Stimulated activated CD4-positive, alpha-beta T cell treated with anti-CD3 and anti-CD28 coated beads, TNF-alpha, amount 100 ng/mL, for 4 hours (primary cell): ENCODE results near the gene DYRK1B.

ENCODE experiments used
- DNase-seq, 3 experiments: peaks; one replicate each; pipeline ENCODE4 v3.0.0-alpha.2; 2020; ENCODE audit warnings: low read depth in 3 of 3

Gene DYRK1B

DNA sequence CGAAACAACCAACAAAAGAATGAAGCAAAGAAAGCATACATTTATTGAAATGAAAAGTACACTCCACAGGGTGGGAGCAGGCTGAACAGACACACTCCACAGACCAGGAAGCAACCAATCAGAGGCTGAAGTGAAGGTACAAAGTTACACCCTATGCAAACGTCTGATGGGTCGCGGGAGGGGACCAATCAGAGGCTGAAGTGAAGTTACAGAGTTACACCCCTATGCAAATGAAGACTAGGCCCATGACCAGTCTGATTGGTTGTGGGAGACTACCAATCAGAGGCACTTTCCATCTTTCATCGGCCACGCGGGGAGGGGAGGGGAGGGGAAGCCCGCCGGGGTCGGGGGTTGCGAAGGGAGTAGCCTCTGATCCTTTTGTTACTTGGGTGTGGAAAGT is 24.6 kb upstream of the DYRK1B start:
- no peak for DNase-seq

DNA sequence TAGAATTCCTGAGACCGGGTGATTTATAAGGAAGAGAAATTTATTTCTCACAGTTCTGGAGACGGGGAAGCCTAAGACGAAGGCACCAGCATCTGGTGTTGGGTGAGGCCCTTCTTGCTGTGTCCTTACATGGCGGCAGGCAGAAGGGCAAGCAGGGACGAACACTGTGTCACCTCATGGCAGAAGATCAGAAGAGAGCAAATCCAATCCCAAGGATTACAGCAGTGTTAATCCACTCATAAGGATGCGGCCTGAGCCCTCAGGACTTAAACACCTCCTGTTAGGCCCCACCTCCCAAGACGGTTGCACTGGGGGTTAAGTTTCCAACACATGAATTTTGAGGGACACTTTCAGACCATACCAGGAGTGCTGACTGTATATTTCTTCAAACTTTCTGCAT is 18.9 kb upstream of the DYRK1B start:
- DNase-seq: no peak

DNA sequence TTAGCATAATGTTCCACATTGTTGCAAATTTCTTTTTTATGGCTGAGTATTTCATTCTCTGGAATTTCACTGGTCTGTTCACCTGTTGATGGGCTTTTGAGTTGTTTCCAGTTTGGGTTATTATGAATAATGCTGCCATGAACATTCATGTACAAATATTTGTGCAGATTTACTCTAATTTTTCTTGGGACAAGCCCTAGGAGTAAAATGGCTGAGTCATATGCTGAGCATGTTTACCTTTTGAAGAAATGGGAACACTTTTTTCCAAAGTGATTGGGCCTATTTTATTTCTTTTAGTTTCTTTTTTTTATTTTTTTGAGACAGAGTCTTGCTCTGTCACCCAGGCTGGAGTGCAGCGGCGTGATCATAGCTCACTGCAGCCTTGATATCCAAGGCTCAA is 16.9 kb upstream of the DYRK1B start:
- no peak for DNase-seq

GRCh38 chr19:39848392-39848791 is 14.4 kb upstream of the DYRK1B start:
- DNase-seq: no peak

DNA sequence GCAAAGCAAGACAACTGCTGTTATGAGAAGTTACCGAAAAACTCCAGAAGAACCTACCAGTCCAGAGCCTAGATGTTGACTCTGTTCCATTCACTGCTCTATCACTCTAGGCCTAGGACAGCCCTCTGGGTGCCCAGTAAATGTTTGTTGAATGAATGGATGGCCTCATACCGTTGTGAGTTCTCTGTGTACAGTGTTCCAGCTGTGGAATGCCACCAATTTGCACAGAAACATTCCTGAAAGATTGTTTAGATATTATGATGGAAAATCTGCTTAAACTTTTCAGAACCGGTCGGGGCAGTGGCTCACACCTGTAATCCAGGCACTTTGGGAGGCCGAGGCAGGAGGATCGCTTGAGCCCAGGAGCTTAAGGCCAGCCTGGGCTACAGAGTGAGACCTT is 13.6 kb upstream of the DYRK1B start:
- no peak for DNase-seq

- no peak for DNase-seq
These were observed 12.9 kb upstream of the DYRK1B start for GRCh38 chr19:39846678-39847486.

GRCh38 chr19:39845933-39846677 is 12.1 kb upstream of the DYRK1B start, which contains the start of gene FBL:
Gene FBL (minus strand): TSS chr19:39846379. CDS start chr19:39846300, 79 bp downstream.
- DNase-seq: peak; percentile 97 to 98 (median 98)

DNA sequence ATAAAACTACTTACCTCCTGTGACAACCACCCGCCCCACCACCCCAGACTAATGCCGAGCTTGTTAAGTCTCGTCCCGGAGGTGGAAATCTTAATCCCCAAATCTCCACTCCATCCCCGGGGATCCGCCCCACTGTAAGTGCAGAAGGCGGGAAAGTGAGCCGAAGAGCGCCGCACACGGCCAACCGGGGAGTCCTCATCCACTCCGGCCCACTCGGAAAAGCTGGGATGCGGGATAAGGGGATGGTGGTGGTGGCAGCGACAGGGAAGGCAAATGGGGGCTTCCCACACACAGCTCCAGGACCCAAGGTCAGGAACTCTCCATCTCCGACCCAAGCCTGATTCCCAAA is 11.6 kb upstream of the DYRK1B start:
- no peak for DNase-seq

DNA sequence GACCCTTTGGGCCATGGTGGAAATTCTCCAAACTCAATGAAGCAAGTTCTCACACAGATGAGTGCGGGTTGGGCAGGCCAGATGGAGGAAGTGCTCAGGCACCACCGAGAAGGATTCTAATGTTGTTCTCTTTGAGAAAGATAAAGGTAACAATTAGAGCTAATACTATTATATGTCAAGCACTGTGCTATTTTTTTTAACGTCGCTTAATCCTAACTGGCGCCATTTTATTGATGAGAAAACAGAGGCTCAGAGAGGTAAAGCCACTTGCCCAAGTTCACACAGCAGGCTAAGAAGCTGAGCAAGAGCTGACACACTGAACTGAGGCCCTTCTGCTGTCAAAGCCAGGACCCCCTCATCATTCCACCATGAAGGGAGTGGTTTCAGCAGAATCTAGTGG is 11.2 kb upstream of the DYRK1B start:
- no peak for DNase-seq

DNA sequence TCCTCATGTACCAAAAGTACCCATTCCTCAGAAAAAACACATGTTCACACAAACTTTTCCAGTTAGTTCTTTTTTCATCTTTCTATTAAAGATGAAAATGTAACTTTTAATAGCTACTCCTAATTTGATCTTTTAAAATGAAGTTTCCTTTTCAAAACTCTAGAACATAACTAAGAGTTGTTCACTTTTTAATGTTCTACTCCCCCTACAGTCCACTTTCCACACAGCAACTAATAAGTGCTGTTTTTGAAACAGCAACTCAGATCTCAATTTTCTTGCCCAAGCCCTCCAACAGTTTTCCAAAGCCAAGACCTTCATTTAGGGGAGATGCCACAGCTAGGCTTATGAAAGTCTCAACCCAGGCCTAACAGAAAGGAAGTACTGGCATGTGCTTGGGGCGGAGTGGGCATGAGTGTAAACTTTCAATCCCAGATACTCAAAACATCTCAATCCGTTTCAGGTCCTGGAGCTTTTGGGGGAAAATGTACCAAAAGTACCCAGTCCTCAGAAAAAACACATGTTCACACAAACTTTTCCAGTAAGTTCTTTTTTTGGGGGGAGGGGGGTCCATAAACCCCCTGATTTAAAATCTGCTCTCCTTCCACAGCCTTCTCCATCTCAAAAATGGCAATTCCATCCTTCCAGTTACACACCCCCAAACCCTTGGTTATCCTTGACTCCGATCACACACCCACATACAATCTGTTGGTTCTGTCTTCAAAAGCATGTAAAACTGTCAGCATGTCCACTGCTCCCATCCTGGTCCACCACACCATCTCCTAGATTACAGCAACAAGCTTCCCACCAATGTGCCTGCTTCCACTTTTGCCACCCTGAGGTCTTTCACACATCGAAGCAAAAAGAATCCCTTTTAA is 10.2 kb upstream of the DYRK1B start:
- no peak for DNase-seq

GRCh38 chr19:39842693-39843435 is 8.9 kb upstream of the DYRK1B start:
- no peak for DNase-seq

- no peak for DNase-seq
These were observed 7.1 kb upstream of the DYRK1B start for GRCh38 chr19:39841041-39841440.

DNA sequence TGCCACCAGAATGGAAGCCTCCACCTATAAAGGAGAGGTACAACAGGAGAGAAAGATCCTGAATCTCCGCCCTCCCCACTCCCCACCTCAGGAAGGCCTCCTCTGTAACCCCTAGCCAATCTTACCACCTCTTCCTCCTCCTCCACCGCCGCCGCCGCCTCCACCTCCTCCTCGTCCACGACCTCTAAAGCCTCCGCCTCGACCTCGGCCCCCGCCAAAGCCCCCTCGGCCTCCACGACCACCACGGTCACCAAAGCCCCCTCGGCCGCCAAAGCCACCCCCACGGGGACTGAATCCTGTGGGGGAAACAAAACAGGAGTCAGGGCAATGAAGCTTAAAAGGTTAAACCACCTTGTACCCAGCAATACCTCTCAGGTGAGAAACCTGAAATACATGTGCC is 6.5 kb upstream of the DYRK1B start:
- no peak for DNase-seq

DNA sequence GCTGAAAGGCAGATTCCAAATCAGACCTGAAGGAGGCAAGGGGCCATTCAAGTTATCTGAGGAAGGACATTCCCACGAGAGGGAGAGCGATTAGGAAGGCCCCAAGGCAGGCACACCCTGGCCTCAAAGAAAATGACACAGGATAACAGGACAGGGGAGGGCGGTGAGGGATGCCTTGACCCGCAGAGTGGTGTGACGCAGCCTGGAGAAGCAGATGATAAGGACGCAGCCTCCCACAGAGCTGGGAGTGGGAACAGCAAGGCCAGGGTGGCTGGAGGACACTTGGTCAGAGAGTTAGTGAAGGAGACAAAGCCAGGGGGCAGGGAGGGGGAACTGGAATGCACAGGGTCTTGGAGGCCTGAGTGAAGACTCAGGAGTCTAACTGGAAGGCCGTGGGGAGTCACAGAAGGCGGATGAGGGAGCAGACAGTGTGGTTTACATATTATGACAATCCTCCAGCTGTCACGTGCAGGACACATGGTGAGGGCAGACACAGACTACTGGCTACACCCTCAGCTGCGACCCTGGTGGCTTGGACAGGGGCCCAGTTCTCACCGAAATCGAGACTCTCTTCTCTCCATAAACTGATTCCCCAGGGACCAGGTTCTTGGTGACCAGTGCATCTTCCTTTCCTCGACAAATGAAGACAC is 5.8 kb upstream of the DYRK1B start:
- DNase-seq: no peak

- DNase-seq: no peak
These were observed 4.6 kb upstream of the DYRK1B start for GRCh38 chr19:39838569-39838968.

DNA sequence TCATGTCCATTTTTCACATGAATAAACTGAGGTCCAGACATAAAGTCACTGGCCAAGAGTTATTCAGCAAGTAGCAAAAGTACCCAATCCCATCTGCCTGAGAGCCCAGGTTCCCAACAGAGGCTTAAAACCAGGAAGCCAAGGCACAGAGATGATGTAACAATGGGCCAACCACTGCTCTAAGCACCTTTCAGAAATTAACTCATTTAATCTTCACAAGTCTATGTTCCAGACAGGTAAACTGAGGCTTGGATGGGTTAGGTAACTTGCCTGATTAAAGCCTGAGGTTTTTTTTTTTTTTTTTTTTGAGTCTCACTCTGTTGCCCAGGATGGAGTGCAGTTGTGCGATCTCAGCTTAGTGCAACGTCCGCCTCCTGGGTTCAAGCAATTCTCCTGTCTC is 4.0 kb upstream of the DYRK1B start:
- DNase-seq: no peak

DNA sequence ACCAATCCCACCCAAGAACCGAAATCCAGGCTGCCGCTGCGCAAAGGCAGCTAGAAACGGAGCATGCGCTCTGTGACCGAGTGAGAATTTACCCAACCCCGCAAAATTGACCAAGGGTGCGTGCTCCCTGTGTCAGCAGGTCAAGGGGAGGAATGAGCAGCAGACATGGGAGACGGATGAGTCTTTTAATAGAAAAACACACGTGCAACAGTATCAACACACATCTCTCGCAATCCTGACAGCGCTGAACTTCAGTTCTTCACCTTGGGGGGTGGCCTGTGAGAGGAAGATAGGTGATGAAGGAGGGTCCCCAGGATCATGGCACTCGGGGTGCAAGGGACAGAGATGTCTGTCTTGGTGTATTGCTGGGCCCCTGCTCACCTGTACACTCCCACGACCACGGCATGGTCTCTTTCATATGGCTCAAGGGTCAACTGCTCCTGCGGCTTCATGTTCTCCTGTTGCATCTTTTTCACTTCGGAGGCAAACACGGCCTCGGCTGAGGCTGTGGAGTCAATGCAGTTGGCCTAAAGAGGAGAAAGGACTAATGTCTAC is 402 bp upstream of the DYRK1B start:
- DNase-seq: no peak

DNA sequence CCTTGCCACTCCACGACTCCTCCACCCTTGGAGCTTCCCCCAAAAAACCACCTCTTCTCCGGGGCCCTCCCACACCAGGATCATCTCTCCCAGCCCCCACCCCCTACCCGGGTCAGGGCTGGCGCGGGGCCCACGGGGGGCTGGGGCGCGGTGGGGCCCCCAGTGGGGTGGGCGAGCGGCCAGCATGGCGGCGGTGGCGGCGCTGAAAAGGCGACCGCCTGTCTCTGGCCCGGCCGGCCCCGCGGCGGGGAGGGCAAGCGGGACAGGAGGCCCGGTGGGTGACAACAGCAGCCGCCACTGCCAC is 850 bp downstream of the DYRK1B start:
- DNase-seq: no peak

DNA sequence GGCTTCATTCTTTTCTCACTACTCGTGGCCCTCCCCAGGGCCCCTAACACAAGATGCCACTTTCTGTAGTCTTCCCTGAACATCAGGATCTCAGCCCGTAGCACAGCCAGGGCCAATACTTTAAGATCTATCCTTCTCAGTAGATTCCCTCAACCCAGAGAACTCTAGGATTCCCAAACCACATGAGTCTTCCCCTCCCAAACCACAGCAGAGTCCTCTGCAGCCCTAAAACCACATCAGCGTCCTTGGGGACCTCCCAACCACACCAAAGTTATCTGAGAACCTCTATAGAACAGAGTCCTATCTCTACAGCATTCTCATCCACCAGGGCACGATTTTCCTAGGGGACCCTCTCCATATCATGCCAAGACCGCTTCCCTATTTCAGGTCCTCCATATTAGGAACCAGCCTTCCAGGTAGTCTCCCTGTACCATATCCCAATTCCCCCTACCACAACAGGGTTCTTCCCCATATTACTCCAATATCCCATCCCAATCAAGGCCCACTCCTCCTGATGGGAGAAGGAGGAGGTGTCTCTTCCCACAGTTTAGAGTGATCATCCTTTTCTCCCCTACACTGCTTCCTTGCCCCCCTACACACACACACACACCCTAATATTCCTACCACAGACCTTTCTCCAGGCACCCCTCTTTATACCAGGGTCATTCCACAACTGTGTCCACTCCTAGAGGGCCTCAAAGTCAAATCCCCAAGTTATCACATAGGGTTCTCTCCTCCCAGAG is 1.4 kb downstream of the DYRK1B start:
- DNase-seq: no peak

GRCh38 chr19:39831679-39832078 is 2.3 kb downstream of the DYRK1B start:
- DNase-seq: no peak
